OCI-LY7 (cell line): ENCODE measurements around the gene EDN1.

Experiments
- EZH2phosphoT487 ChIP-seq: fragments of 200-600 bp; sonication (generic); IDR thresholded peaks from 2 replicates; pipeline ENCODE4 v1.6.1; 2018; ENCODE audit warnings: low read depth, borderline replicate concordance, mild to moderate bottlenecking, mixed run types, antibody characterized with exemption, low read length, moderate library complexity, mixed read lengths
- TF ChIP-seq, protein P1 (sequence below): fragments of 200-600 bp; sonication (generic); conservative IDR thresholded peaks from 2 replicates; pipeline ENCODE4 v1.5.1; 2014; ENCODE audit warnings: mild to moderate bottlenecking, antibody characterized with exemption, low read length, moderate library complexity, mixed read lengths

DNA sequence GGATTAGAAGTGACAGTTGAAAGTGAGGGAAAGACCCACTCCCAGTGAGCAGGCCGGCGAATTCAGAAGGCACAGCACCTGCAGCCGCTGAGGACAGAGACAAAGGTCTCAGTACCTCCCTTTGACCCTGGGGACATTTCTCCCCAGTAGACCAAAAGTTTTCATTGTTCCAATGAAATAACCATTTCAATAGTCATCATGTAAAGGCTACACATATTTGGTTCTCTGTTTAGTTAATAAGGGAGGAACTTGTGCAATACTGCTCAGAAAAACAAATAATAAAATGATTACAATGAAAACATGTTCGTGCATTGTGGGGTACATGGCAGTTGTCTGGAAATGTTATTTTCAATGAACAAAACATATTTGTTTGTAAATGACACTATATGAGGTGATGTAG, 52.5 kb downstream of the EDN1 start:
- TF ChIP-seq, protein P1, sequence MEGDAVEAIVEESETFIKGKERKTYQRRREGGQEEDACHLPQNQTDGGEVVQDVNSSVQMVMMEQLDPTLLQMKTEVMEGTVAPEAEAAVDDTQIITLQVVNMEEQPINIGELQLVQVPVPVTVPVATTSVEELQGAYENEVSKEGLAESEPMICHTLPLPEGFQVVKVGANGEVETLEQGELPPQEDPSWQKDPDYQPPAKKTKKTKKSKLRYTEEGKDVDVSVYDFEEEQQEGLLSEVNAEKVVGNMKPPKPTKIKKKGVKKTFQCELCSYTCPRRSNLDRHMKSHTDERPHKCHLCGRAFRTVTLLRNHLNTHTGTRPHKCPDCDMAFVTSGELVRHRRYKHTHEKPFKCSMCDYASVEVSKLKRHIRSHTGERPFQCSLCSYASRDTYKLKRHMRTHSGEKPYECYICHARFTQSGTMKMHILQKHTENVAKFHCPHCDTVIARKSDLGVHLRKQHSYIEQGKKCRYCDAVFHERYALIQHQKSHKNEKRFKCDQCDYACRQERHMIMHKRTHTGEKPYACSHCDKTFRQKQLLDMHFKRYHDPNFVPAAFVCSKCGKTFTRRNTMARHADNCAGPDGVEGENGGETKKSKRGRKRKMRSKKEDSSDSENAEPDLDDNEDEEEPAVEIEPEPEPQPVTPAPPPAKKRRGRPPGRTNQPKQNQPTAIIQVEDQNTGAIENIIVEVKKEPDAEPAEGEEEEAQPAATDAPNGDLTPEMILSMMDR = no peak
- no peak for TF ChIP-seq EZH2phosphoT487
